OCI-LY3 (cell line): ENCODE measurements around the gene AFAP1.

Source experiments
- H2AFZ ChIP-seq: fragments of 200-600, 300-600 bp; shearing (Covaris generic); 2 replicates; pipeline ENCODE4 v1.6.0; 2014; ENCODE audit warnings: antibody characterized with exemption, low read depth, low read length
- H3K27ac ChIP-seq: fragments of 200-600, 300-600 bp; sonication (generic); 2 replicates; pipeline ENCODE4 v1.5.1; 2014; ENCODE audit warnings: mild to moderate bottlenecking, low read length, moderate library complexity, mixed read lengths
- H3K27me3 ChIP-seq: fragments of 200-600, 300-600 bp; sonication (generic); 2 replicates; pipeline ENCODE4 v1.6.1; 2014; ENCODE audit warnings: low read depth, low read length, mixed read lengths
- H3K36me3 ChIP-seq: fragments of 200-600, 300-600 bp; sonication (generic); replicated peaks from 2 replicates; pipeline ENCODE3; 2014; ENCODE audit warnings: low read depth, low read length, mixed read lengths
- H3K4me1 ChIP-seq: fragments of 300-600, 200-600 bp; sonication (generic); 2 replicates; pipeline ENCODE4 v1.6.1; 2014; ENCODE audit warnings: low read length, mixed read lengths
- H3K4me2 ChIP-seq: fragments of 200-600, 300-600 bp; sonication (generic); 2 replicates; pipeline ENCODE4 v1.6.1; 2014; ENCODE audit warnings: low read length, mixed read lengths
- H3K4me3 ChIP-seq: fragments of 300-600, 200-600 bp; sonication (generic); 2 replicates; pipeline ENCODE4 v1.5.1; 2014; ENCODE audit warnings: antibody characterized with exemption, mild to moderate bottlenecking, low read length, moderate library complexity
- H3K79me2 ChIP-seq: fragments of 300-600, 200-600 bp; shearing (Covaris generic); 2 replicates; pipeline ENCODE4 v1.6.1; 2014; ENCODE audit warnings: mild to moderate bottlenecking, low read length, mixed read lengths
- H3K9ac ChIP-seq: fragments of 300-600, 200-600 bp; shearing (Covaris generic); 2 replicates; pipeline ENCODE4 v1.6.0; 2014; ENCODE audit warnings: mild to moderate bottlenecking, low read length, moderate library complexity
- H3K9me3 ChIP-seq: fragments of 200-600, 300-600 bp; shearing (Covaris generic); 2 replicates; pipeline ENCODE4 v1.6.1; 2014; ENCODE audit warnings: low read length, mixed read lengths; ENCODE audit not compliant: insufficient read depth
- H4K20me1 ChIP-seq: fragments of 200-600, 300-600 bp; sonication (generic); 2 replicates; pipeline ENCODE4 v1.6.1; 2016; ENCODE audit warnings: low read length, mixed read lengths; ENCODE audit not compliant: insufficient read depth
- CTCF ChIP-seq: fragments of 200-600, 300-600 bp; sonication (generic); IDR thresholded peaks from 2 replicates; pipeline ENCODE4 v1.5.1; 2014; ENCODE audit warnings: antibody characterized with exemption, low read length, low read depth
- EZH2phosphoT487 ChIP-seq: fragments of 200-600 bp; shearing (Covaris generic); IDR thresholded peaks from 2 replicates; pipeline ENCODE4 v1.6.1; 2018; ENCODE audit warnings: antibody characterized with exemption, mixed run types, low read depth

Gene AFAP1

GRCh38 chr4:7976634-7977033 is 37.0 kb upstream of the AFAP1 start:
- no peak for TF ChIP-seq CTCF
- TF ChIP-seq EZH2phosphoT487 = no peak
- no peak overlapping the region for H3K4me2 ChIP-seq
- H3K9me3 ChIP-seq = no peaks in the 10 kb centered on the region
- no peaks in the 10 kb centered on the region for H3K79me2 ChIP-seq
- H4K20me1 ChIP-seq = no peaks in the 10 kb centered on the region
- peaks cover 7% of the 10 kb centered on the region; the same call in 1 of the 2 replicates for H3K27me3 ChIP-seq
- no peak overlapping the region for H2AFZ ChIP-seq
- H3K36me3 ChIP-seq = no peaks in the 10 kb centered on the region
- no peaks in the 10 kb centered on the region for H3K4me1 ChIP-seq
- H3K4me3 ChIP-seq = no peak overlapping the region
- H3K27ac ChIP-seq = no peak overlapping the region
- no peak overlapping the region for H3K9ac ChIP-seq

- Histone ChIP-seq H3K4me3 (no peak overlapping the region), H4K20me1 (no peaks in the 10 kb centered on the region), H3K9me3 (no peaks in the 10 kb centered on the region), H3K4me2 (no peak overlapping the region), H3K36me3 (no peaks in the 10 kb centered on the region), H3K9ac (no peak overlapping the region), H2AFZ (no peak overlapping the region), H3K79me2 (no peaks in the 10 kb centered on the region), H3K27me3 (peaks cover 7% of the 10 kb centered on the region; the same call in 1 of the 2 replicates), H3K4me1 (no peaks in the 10 kb centered on the region), H3K27ac (no peak overlapping the region)
- no peak for TF ChIP-seq CTCF
- TF ChIP-seq EZH2phosphoT487 = no peak
Measured at GRCh38 chr4:7976025-7976424, 36.4 kb upstream of the AFAP1 start.

- Histone ChIP-seq H3K27ac (no peak overlapping the region), H3K36me3 (no peaks in the 10 kb centered on the region), H3K4me3 (no peak overlapping the region), H2AFZ (no peak overlapping the region), H4K20me1 (no peaks in the 10 kb centered on the region), H3K27me3 (0 out of 2 replicates have a peak, but pooled peaks cover under 1% of the 10 kb centered on the region), H3K4me1 (no peaks in the 10 kb centered on the region), H3K79me2 (no peaks in the 10 kb centered on the region), H3K9me3 (no peaks in the 10 kb centered on the region), H3K9ac (no peak overlapping the region), H3K4me2 (no peak overlapping the region)
- TF ChIP-seq EZH2phosphoT487 (no peak), CTCF (no peak)
Measured at GRCh38 chr4:7974425-7974824, 34.8 kb upstream of the AFAP1 start.

- no peaks in the 10 kb centered on the region for H3K79me2 ChIP-seq
- no peak overlapping the region for H3K4me2 ChIP-seq
- H4K20me1 ChIP-seq = no peaks in the 10 kb centered on the region
- no peaks in the 10 kb centered on the region for H3K27me3 ChIP-seq
- H3K9ac ChIP-seq = no peak overlapping the region
- no peaks in the 10 kb centered on the region for H3K9me3 ChIP-seq
- no peak overlapping the region for H3K27ac ChIP-seq
- H3K4me1 ChIP-seq = no peaks in the 10 kb centered on the region
- no peak overlapping the region for H2AFZ ChIP-seq
- H3K36me3 ChIP-seq = no peaks in the 10 kb centered on the region
- TF ChIP-seq CTCF (no peak), EZH2phosphoT487 (no peak)
- no peak overlapping the region for H3K4me3 ChIP-seq
Measured at GRCh38 chr4:7973545-7973981, 33.9 kb upstream of the AFAP1 start.
